Measurements from ENCODE around the gene RNF115. TPM values are rescaled to one million over a fixed set of nuclear protein-coding genes. Genes with fewer than 3 reads are reported as not detected.

RNF115 gene
- total and polyA plus RNA-seq, 2 of the 13 experiments (the other 11 are each of a cell fraction or from before 2014, with no cell fraction given), result 6.0 to 10.1 TPM

DNA sequence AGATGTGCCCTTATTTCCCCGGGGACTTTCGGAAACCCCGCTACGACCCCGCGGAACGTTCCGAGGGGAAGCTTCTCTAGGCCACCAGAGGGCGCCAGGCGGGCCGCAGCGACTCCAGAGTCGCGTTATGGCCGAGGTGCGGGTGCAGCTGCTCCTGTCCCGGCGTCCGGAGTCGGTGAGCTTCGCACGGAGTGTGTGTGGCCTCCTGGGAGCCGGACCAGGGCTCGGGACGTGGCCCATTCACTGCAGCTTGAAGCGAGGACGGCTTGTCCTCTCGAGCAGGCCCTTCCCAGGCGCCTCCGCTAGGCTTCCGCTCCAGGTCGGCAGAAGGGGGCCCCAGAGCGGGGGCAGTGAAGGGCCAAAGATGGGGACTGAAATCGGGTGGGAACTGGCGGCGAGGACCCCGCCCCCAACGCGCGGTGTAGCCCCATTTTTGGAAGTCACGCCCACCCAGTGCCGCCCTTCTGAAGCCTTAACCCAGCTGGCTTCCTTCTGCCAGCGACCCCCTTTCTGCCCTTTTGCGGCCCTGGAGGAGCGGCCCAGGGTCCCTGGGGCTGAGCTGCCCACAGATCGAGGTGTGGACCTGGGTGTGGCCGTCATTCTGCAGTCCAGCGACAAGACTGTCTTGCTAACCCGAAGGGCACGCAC lies 21.7 kb upstream of the RNF115 start, which contains the start of gene NUDT17 (continued):
- TF ChIP-seq, protein P1, sequence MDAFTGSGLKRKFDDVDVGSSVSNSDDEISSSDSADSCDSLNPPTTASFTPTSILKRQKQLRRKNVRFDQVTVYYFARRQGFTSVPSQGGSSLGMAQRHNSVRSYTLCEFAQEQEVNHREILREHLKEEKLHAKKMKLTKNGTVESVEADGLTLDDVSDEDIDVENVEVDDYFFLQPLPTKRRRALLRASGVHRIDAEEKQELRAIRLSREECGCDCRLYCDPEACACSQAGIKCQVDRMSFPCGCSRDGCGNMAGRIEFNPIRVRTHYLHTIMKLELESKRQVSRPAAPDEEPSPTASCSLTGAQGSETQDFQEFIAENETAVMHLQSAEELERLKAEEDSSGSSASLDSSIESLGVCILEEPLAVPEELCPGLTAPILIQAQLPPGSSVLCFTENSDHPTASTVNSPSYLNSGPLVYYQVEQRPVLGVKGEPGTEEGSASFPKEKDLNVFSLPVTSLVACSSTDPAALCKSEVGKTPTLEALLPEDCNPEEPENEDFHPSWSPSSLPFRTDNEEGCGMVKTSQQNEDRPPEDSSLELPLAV (CRISPR knock-in tag; conservative IDR thresholded peaks at IDR 0.05; ENCODE audit: low read depth), result no peak
- TF ChIP-seq RNF2 (conservative IDR thresholded peaks at IDR 0.05; ENCODE audit: low read depth), result no peak
- TF ChIP-seq, protein P2, sequence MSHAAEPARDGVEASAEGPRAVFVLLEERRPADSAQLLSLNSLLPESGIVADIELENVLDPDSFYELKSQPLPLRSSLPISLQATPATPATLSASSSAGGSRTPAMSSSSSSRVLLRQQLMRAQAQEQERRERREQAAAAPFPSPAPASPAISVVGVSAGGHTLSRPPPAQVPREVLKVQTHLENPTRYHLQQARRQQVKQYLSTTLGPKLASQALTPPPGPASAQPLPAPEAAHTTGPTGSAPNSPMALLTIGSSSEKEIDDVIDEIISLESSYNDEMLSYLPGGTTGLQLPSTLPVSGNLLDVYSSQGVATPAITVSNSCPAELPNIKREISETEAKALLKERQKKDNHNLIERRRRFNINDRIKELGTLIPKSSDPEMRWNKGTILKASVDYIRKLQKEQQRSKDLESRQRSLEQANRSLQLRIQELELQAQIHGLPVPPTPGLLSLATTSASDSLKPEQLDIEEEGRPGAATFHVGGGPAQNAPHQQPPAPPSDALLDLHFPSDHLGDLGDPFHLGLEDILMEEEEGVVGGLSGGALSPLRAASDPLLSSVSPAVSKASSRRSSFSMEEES (CRISPR knock-in tag; IDR thresholded peaks at IDR 0.05), result 0 out of 2 replicates have a peak, but pooled peaks have one; percentile 44
- TF ChIP-seq XRCC5 (optimal IDR thresholded peaks at IDR 0.05; ENCODE audit: low read length), result peak; percentile 60
- TF ChIP-seq, protein P3, sequence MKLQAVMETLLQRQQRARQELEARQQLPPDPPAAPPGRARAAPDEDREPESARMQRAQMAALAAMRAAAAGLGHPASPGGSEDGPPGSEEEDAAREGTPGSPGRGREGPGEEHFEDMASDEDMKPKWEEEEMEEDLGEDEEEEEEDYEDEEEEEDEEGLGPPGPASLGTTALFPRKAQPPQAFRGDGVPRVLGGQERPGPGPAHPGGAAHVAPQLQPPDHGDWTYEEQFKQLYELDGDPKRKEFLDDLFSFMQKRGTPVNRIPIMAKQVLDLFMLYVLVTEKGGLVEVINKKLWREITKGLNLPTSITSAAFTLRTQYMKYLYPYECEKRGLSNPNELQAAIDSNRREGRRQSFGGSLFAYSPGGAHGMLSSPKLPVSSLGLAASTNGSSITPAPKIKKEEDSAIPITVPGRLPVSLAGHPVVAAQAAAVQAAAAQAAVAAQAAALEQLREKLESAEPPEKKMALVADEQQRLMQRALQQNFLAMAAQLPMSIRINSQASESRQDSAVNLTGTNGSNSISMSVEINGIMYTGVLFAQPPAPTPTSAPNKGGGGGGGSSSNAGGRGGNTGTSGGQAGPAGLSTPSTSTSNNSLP (IDR thresholded peaks at IDR 0.05; ENCODE audit: low read depth, low read length), result no peak
- TF ChIP-seq, protein P4, sequence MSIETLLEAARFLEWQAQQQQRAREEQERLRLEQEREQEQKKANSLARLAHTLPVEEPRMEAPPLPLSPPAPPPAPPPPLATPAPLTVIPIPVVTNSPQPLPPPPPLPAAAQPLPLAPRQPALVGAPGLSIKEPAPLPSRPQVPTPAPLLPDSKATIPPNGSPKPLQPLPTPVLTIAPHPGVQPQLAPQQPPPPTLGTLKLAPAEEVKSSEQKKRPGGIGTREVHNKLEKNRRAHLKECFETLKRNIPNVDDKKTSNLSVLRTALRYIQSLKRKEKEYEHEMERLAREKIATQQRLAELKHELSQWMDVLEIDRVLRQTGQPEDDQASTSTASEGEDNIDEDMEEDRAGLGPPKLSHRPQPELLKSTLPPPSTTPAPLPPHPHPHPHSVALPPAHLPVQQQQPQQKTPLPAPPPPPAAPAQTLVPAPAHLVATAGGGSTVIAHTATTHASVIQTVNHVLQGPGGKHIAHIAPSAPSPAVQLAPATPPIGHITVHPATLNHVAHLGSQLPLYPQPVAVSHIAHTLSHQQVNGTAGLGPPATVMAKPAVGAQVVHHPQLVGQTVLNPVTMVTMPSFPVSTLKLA (IDR thresholded peaks at IDR 0.05), result no peak
- TF ChIP-seq CCAR2 (optimal IDR thresholded peaks at IDR 0.05; ENCODE audit: low read depth, low read length), result no peak
- TF ChIP-seq BRCA1 (CRISPR knock-in tag; IDR thresholded peaks at IDR 0.05), result no peak
- no peak for TF ChIP-seq TSC22D2 (CRISPR knock-in tag; IDR thresholded peaks at IDR 0.05; ENCODE audit: borderline replicate concordance)
- TF ChIP-seq MEF2D (CRISPR knock-in tag; IDR thresholded peaks at IDR 0.05), result peak; percentile 32; the same call in 1 of the 2 replicates
- no peak for TF ChIP-seq NR2C2 (CRISPR knock-in tag; IDR thresholded peaks at IDR 0.05; ENCODE audit: borderline replicate concordance)
- TF ChIP-seq ATF7-NPFF (CRISPR knock-in tag; IDR thresholded peaks at IDR 0.05; ENCODE audit: low read depth), result no peak; the same call in none of the 2 replicates
- TF ChIP-seq ZNF3 (CRISPR knock-in tag; IDR thresholded peaks at IDR 0.05), result no peak
- peak; percentile 81; the same call in 1 of the 2 replicates for TF ChIP-seq KDM3A (CRISPR knock-in tag; IDR thresholded peaks at IDR 0.05; ENCODE audit: low read depth)
- TF ChIP-seq ZBTB21 (CRISPR knock-in tag; IDR thresholded peaks at IDR 0.05), result no peak
- TF ChIP-seq ZNF256 (CRISPR knock-in tag; conservative IDR thresholded peaks at IDR 0.05), result no peak
- TF ChIP-seq, protein P5, sequence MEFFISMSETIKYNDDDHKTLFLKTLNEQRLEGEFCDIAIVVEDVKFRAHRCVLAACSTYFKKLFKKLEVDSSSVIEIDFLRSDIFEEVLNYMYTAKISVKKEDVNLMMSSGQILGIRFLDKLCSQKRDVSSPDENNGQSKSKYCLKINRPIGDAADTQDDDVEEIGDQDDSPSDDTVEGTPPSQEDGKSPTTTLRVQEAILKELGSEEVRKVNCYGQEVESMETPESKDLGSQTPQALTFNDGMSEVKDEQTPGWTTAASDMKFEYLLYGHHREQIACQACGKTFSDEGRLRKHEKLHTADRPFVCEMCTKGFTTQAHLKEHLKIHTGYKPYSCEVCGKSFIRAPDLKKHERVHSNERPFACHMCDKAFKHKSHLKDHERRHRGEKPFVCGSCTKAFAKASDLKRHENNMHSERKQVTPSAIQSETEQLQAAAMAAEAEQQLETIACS (CRISPR knock-in tag; IDR thresholded peaks at IDR 0.05), result no peak
- TF ChIP-seq EEA1 (CRISPR knock-in tag; IDR thresholded peaks at IDR 0.05; ENCODE audit: borderline replicate concordance), result no peak; the same call in 1 of the 2 replicates
- no peak for TF ChIP-seq KDM1A (CRISPR knock-in tag; IDR thresholded peaks at IDR 0.05)
- no peak for TF ChIP-seq ARID2 (CRISPR knock-in tag; IDR thresholded peaks at IDR 0.05; ENCODE audit: borderline replicate concordance)
- TF ChIP-seq SALL2 (CRISPR knock-in tag; IDR thresholded peaks at IDR 0.05), result 0 out of 2 replicates have a peak, but pooled peaks have one; percentile 41

All from HepG2 (cell line).